WTC11 (cell line): ENCODE measurements around the gene NEO1. TPM values are rescaled to one million over a fixed set of nuclear protein-coding genes. Genes with fewer than 3 reads are reported as not detected.

Experiments used
- ATAC-seq: fragments of 200-7000 bp; cut with Tn5 transposase; 2 replicates; pipeline ENCODE4 v1.10.0; 2021; ENCODE audit warnings: mild to moderate bottlenecking, moderate library complexity
- CTCF ChIA-PET: fragments of 300-600 bp; sonication (Branson Sonifier 250); formaldehyde crosslinking; loops from one replicate; lab custom pipeline; 2021; ENCODE audit warnings: antibody characterized with exemption; lab: Charles Lee
- POLR2A ChIA-PET: fragments of 350-600 bp; sonication (Branson Sonifier 250); formaldehyde crosslinking; loops from one replicate; lab custom pipeline; 2021; ENCODE audit warnings: antibody characterized with exemption; lab: Charles Lee
- DNase-seq: peaks from one replicate; pipeline ENCODE4 v3.0.0; 2021; ENCODE audit warnings: low spot score
- H3K27ac Mint-ChIP-seq: 2 replicates; pipeline ENCODE4 v1.8.0; 2021; ENCODE audit warnings: mixed read lengths
- H3K27me3 Mint-ChIP-seq: 2 replicates; pipeline ENCODE4 v1.8.0; 2021; ENCODE audit warnings: low read depth, mild to moderate bottlenecking, moderate library complexity, mixed read lengths
- H3K36me3 Mint-ChIP-seq: 2 replicates; pipeline ENCODE4 v1.8.0; 2021; ENCODE audit warnings: mixed read lengths
- H3K4me1 Mint-ChIP-seq: 2 replicates; pipeline ENCODE4 v1.8.0; 2022; ENCODE audit warnings: mixed read lengths
- H3K4me3 Mint-ChIP-seq: 2 replicates; pipeline ENCODE4 v1.8.0; 2021; ENCODE audit warnings: mild to moderate bottlenecking, moderate library complexity, mixed read lengths
- H3K9me3 Mint-ChIP-seq: 2 replicates; pipeline ENCODE4 v1.8.0; 2021; ENCODE audit warnings: mixed read lengths
- ATF2 ChIP-seq: sonication (generic); formaldehyde crosslinking; IDR thresholded peaks from 2 replicates; pipeline ENCODE4 v1.8.1; 2022; ENCODE audit warnings: low read depth, missing genetic modification reagents, borderline replicate concordance
- CREB1 ChIP-seq: sonication (generic); formaldehyde crosslinking; IDR thresholded peaks from 2 replicates; pipeline ENCODE4 v1.8.0; 2023; ENCODE audit warnings: mild to moderate bottlenecking, missing genetic modification reagents
- E2F1 ChIP-seq: sonication (generic); formaldehyde crosslinking; IDR thresholded peaks from 2 replicates; pipeline ENCODE4 v1.8.0; 2022; ENCODE audit warnings: mild to moderate bottlenecking, missing genetic modification reagents
- ELF4 ChIP-seq: sonication (generic); formaldehyde crosslinking; IDR thresholded peaks from 2 replicates; pipeline ENCODE4 v1.8.1; 2022; ENCODE audit warnings: low read depth, mild to moderate bottlenecking, moderate library complexity, missing genetic modification reagents
- EMX1 ChIP-seq: fragments of 250-450 bp; sonication (Bioruptor Pico); IDR thresholded peaks from 2 replicates; pipeline ENCODE4 v1.8.0; 2021; ENCODE audit warnings: mild to moderate bottlenecking
- ETV6 ChIP-seq: sonication (generic); formaldehyde crosslinking; IDR thresholded peaks from 2 replicates; pipeline ENCODE4 v1.8.1; 2022; ENCODE audit warnings: mild to moderate bottlenecking, missing genetic modification reagents
- FOXJ3 ChIP-seq: sonication (generic); formaldehyde crosslinking; IDR thresholded peaks from 2 replicates; pipeline ENCODE4 v1.9.0; 2021; ENCODE audit warnings: missing genetic modification reagents, mild to moderate bottlenecking, borderline replicate concordance
- IRF1 ChIP-seq: sonication (generic); formaldehyde crosslinking; IDR thresholded peaks from 2 replicates; pipeline ENCODE4 v1.8.0; 2023; ENCODE audit warnings: missing genetic modification reagents
- MAX ChIP-seq: sonication (generic); formaldehyde crosslinking; IDR thresholded peaks from 2 replicates; pipeline ENCODE4 v1.8.0; 2022; ENCODE audit warnings: mild to moderate bottlenecking, missing genetic modification reagents
- MYBL2 ChIP-seq: sonication (generic); formaldehyde crosslinking; IDR thresholded peaks from 2 replicates; pipeline ENCODE4 v1.8.1; 2023; ENCODE audit warnings: mild to moderate bottlenecking, moderate library complexity, missing genetic modification reagents
- NFATC4 ChIP-seq: fragments of 250-450 bp; sonication (Bioruptor Pico); IDR thresholded peaks from 2 replicates; pipeline ENCODE4 v1.9.0; 2021; ENCODE audit warnings: mild to moderate bottlenecking
- TCF7 ChIP-seq: sonication (generic); formaldehyde crosslinking; IDR thresholded peaks from 2 replicates; pipeline ENCODE4 v1.8.0; 2022; ENCODE audit warnings: mild to moderate bottlenecking, low read depth, missing genetic modification reagents, moderate library complexity
- TEAD4 ChIP-seq: sonication (generic); formaldehyde crosslinking; IDR thresholded peaks from 2 replicates; pipeline ENCODE4 v1.8.0; 2022; ENCODE audit warnings: mild to moderate bottlenecking, missing genetic modification reagents
- USF1 ChIP-seq: sonication (generic); formaldehyde crosslinking; IDR thresholded peaks from 2 replicates; pipeline ENCODE4 v1.8.0; 2022; ENCODE audit warnings: mild to moderate bottlenecking, missing genetic modification reagents
- USF2 ChIP-seq: sonication (generic); formaldehyde crosslinking; IDR thresholded peaks from 2 replicates; pipeline ENCODE4 v1.8.1; 2023; ENCODE audit warnings: mild to moderate bottlenecking, missing genetic modification reagents, moderate library complexity
- ZMAT4 ChIP-seq: fragments of 250-450 bp; sonication (Bioruptor Pico); IDR thresholded peaks from 2 replicates; pipeline ENCODE4 v1.9.0; 2021; ENCODE audit warnings: mild to moderate bottlenecking
- ZNF281 ChIP-seq: sonication (generic); formaldehyde crosslinking; IDR thresholded peaks from 2 replicates; pipeline ENCODE4 v1.8.0; 2023; ENCODE audit warnings: mild to moderate bottlenecking, missing genetic modification reagents
- total RNA-seq: library from RNA; stranded (reverse); gene quantifications from 3 replicates; pipeline ENCODE4 v1.2.3, GENCODE V29; 2021

The NEO1 gene
- total RNA-seq, 1 experiment from 2014 or later: 37.1 TPM

- Mint-ChIP-seq H3K9me3 (no peaks in the 10 kb centered on the region), H3K27ac (no peak overlapping the region), H3K36me3 (no peaks in the 10 kb centered on the region), H3K4me3 (no peak overlapping the region), H3K4me1 (peaks cover 16% of the 10 kb centered on the region), H3K27me3 (no peaks in the 10 kb centered on the region; the same call in 1 of the 2 replicates)
- ChIA-PET POLR2A (interaction anchor here (1.1 kb wide), 1 partner anchor 44 kb away, joined by 3 read pairs; no protein-coding TSS in a partner anchor), CTCF (interaction anchor here (1.1 to 2.5 kb wide), 5 partner anchors 14 to 385 kb away, joined by 3 to 9 read pairs (median 4); no protein-coding TSS in a partner anchor)
- no peak for DNase-seq
- TF ChIP-seq EMX1: no peak
- peak; percentile 51; the same call in 1 of the 2 replicates for TF ChIP-seq ZMAT4
- no peak for TF ChIP-seq USF1 (CRISPR knock-in tag)
- no peak for TF ChIP-seq MYBL2 (CRISPR knock-in tag)
- TF ChIP-seq NFATC4 (CRISPR knock-in tag): 0 out of 2 replicates have a peak, but pooled peaks have one; percentile 46
- no peak for TF ChIP-seq TEAD4 (CRISPR knock-in tag)
- TF ChIP-seq IRF1 (CRISPR knock-in tag): no peak
- ATAC-seq: no peak
Observed at GRCh38 chr15:73319460-73320245, 267.4 kb downstream of the NEO1 start.

- DNase-seq: no peak
- ChIA-PET POLR2A (no interaction called here), CTCF (interaction anchor here (1.4 kb wide), 1 partner anchor 315 kb away, joined by 4 read pairs; no protein-coding TSS in a partner anchor)
- Mint-ChIP-seq H3K4me3 (no peak overlapping the region), H3K27ac (no peak overlapping the region), H3K36me3 (no peaks in the 10 kb centered on the region), H3K4me1 (peaks cover 18% of the 10 kb centered on the region), H3K27me3 (no peaks in the 10 kb centered on the region; the same call in 1 of the 2 replicates)
- no peak for ATAC-seq
- no peak for TF ChIP-seq CREB1 (CRISPR knock-in tag)
- TF ChIP-seq ELF4 (CRISPR knock-in tag): no peak
- TF ChIP-seq, all 79 proteins: peak for 0
- no peaks in the 10 kb centered on the region for H3K9me3 Mint-ChIP-seq
Observed at GRCh38 chr15:73320619-73321180, 268.4 kb downstream of the NEO1 start.

- POLR2A ChIA-PET: interaction anchor here (1.1 kb wide), 1 partner anchor 13 kb away, joined by 3 read pairs; no protein-coding TSS in a partner anchor
- ATAC-seq: no peak
- CTCF ChIA-PET: no interaction called here
- no peak for TF ChIP-seq E2F1 (CRISPR knock-in tag)
- no peak for TF ChIP-seq MAX
- TF ChIP-seq TCF7 (CRISPR knock-in tag): no peak
- TF ChIP-seq ATF2 (CRISPR knock-in tag): no peak
- TF ChIP-seq CREB1 (CRISPR knock-in tag): no peak
- no peak for TF ChIP-seq ETV6 (CRISPR knock-in tag)
- TF ChIP-seq USF2: no peak
- no peak for TF ChIP-seq ZNF281
- no peak for TF ChIP-seq TEAD4 (CRISPR knock-in tag)
- no peak for TF ChIP-seq FOXJ3
Observed at GRCh38 chr15:73321496-73322450, 269.5 kb downstream of the NEO1 start.

More at GRCh38 chr15:73321496-73322450, 269.5 kb downstream of the NEO1 start:
- no peaks in the 10 kb centered on the region; the same call in 1 of the 2 replicates for H3K27me3 Mint-ChIP-seq
- H3K36me3 Mint-ChIP-seq: no peaks in the 10 kb centered on the region
- no peak overlapping the region for H3K4me3 Mint-ChIP-seq
- DNase-seq: no peak
- H3K4me1 Mint-ChIP-seq: peaks cover 19% of the 10 kb centered on the region
- H3K27ac Mint-ChIP-seq: 0 out of 2 replicates have a peak overlapping the region, but pooled peaks have one; percentile 7
- no peaks in the 10 kb centered on the region for H3K9me3 Mint-ChIP-seq
